H1 (cell line): ENCODE measurements around the gene DHX9. TPM values are rescaled to one million over a fixed set of nuclear protein-coding genes. Genes with fewer than 3 reads are reported as not detected.

Source experiments
- POLR2AphosphoS5 ChIP-seq: IDR thresholded peaks from 2 replicates; pipeline ENCODE4 v1.6.1; 2011; ENCODE audit warnings: low read depth, low read length
- polyA plus RNA-seq, 7 experiments: library from polyadenylated mRNA; depleted of rRNA in 3 of 7; stranded (reverse) in 5 of 7; unstranded in 2 of 7; fragments of >200 nt in 5 of 7; fragments of 200-250 nt in 2 of 7; gene quantifications; 1 replicate in 5 of 7; 2 replicates in 1 of 7; 4 replicates in 1 of 7; pipeline versions ENCODE4 v1.2.1 to v1.2.3, GENCODE V29; 2011 to 2013; ENCODE audit warnings: missing spikeins in 2 of 7, mixed read lengths in 2 of 7
- total RNA-seq: library from RNA; stranded (reverse); fragmentation: NEBNext Ultra II Directional; extraction: Animal tissue kit (Norgen Biotek cat#: 25700); gene quantifications from 2 replicates; pipeline ENCODE4 v1.2.1, GENCODE V29; 2021

The DHX9 gene
- total and polyA plus RNA-seq, 2 of the 8 experiments (the other 6 are each of a cell fraction or from before 2014, with no cell fraction given), result 153 to 333 TPM

- no peak for TF ChIP-seq POLR2AphosphoS5
These were observed 4.8 kb upstream of the DHX9 start (continued) for GRCh38 chr1:182834326-182834725.
